Stimulated activated CD8-positive, alpha-beta memory T cell treated with anti-CD3 and anti-CD28 coated beads, Interleukin-2, amount 100 ng/mL, for 48 hours (primary cell): Measurements from ENCODE around the gene PROM1.

Experiments used
- DNase-seq, 2 donors: peaks; one replicate each; pipeline ENCODE4 v3.0.0-alpha.2; 2020; ENCODE audit warnings: low read depth in 2 of 2

The PROM1 gene

DNA sequence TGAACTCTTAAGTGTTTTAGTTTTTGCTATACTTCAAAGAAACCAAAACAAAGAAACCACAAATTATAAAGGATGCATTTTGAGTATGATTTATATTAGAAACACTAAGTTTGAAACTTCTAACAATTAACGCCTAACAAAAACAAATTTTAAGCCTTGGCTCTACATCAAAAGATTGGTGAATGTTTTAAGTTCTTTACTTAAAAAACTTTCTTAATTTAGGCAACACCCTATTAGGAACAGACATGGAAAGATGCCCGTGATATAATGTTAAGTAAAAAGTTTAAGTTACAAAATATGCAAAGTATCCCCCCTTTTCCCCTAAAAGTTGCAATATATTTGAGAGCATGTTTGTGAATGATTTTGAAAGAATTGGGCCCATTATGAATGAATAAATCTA lies 21.2 kb downstream of the PROM1 start:
- no peak for DNase-seq

DNA sequence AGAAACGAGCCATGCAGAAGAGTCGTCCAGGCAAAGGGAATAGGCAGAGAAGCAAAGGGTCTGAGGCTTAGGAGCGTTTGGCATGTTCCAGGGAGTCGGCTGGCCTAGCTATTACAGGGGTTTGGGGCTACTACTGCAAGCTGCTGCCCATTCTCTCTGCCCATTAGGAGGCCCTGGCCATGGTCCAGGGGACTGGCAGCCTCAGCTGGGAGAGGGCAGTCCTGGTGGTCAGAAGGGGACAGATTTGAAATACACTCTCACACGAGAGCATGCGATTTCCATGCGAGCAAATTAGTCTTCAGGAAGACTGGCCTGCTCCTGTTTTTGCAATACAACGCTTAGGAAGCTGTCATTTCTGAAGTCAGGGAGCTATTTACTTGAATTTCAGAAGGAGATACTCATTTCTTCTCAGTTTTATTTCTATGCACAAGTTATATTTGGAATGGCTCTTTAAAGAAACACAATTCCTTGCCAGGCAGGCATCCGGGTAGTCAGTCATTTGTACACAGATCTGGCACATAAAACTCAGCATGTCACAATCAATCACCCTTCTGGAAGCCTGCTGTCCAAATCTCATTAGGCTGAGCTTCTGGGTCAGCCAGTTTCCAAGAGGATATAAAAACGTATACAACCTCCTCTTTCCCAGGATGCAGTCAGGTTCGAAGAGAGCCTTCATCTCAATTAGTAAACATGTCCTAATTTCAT lies 27.0 kb downstream of the PROM1 start:
- no peak for DNase-seq

DNA sequence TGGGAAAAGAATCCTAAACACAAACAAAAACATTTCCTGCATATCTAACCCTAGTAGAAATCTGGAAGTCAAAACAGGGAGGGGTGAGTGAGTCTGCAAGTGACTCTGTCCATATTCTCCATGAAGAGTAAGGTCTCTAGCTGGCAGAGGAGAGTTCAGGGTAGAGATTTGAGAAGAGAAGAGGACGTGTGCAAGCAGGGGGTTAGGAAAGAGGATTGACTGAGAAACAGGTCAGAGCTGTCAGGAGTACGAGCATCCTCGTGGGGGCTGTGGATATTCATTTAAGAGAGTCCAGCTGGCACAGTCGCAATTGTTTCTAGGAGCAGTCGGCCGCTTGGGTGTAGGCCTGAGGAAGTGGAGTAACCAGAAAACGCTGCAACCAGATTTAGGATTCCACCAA lies 27.9 kb downstream of the PROM1 start:
- no peak for DNase-seq

DNA sequence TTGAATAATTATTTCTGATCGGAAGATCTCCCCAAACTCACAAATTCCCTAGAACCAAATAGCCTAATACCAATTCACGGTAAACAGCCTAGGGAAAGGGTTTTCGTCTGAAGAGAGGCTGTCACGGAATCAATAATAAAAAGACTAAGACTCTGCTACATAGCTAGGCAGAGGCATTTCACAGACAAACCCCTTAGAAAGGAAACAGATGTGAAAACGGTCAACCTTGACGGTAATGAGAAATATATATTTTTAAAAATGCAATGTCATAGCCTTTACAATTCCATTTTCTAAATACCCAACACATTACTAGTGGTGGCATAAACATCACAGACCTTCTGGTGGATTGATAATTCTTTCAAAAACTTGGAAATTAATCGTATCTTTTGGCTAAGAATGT lies 28.4 kb downstream of the PROM1 start:
- no peak for DNase-seq

DNA sequence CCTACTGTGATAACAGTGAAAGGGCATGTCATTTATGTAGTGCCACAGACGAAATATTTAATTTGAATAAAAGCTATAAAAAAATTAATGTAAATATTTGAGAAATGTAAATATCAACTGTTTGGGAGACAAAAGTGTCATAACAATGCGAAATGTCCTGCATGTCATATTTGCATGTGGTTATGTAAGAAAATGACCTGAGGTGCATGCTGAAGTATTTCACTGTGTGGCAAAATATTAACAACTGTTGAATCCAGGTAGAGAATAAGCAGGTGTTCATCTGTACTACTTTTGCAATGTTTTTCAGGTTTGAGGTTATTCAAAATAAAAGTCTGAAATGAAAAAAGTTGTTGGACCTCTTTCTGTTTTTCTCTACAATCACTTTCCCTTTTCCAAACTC lies 30.9 kb downstream of the PROM1 start:
- DNase-seq, result no peak

DNA sequence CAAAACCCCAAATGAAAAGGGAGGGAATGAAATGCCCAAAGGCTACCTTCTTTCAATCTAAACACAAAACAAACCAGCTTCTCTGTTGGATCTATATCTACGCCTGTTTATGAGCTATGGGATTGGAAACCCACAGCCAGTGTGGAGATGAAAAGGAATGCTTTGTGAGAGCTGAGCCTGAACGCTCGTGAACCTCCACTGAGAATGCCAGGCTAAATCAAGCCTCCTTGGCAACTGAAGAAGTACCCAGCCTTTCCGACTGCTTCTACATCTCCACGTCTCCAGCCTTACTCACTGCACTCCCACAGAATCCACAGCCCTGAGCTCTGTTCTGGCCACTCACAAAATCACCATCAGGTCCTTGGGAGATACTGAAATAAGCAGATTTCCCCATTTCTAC lies 31.8 kb downstream of the PROM1 start:
- no peak for DNase-seq

DNA sequence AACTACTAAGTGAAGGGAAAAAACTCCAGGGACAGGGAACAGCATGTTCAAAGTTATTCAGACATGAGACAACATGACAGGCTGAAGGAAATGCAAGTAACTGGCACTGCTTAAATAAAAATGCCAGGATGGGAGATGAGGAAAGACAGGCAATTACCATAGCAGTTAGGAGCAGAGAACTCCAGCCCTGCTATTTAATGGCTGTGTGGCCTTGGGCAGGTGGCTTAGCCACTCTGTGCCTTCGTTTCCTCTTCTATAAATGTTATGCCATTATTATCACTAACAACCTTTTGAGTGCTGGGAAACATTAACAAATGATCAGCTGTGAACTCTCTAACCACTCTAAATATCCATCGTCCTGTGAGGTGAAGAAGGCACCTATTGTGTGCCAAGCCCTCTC lies 32.7 kb downstream of the PROM1 start:
- DNase-seq, result no peak

DNA sequence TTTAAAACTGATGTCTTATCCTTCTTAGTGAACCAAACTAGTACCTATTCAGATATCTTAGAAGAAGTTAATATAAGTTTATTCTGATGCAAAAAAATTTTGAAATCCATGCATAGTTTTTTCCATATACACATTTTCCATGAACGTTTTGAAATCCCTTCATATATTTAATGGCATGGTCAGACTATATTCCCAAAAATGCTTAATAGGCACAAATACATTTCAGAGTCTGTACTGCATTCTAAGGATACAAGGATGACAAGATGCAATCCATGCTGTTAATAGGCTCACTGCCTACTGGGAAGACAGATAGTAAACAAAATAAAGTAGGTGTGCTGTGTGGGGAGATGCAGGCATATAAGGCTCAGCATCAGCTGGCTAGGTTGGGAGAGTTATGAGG lies 33.2 kb downstream of the PROM1 start:
- no peak for DNase-seq

DNA sequence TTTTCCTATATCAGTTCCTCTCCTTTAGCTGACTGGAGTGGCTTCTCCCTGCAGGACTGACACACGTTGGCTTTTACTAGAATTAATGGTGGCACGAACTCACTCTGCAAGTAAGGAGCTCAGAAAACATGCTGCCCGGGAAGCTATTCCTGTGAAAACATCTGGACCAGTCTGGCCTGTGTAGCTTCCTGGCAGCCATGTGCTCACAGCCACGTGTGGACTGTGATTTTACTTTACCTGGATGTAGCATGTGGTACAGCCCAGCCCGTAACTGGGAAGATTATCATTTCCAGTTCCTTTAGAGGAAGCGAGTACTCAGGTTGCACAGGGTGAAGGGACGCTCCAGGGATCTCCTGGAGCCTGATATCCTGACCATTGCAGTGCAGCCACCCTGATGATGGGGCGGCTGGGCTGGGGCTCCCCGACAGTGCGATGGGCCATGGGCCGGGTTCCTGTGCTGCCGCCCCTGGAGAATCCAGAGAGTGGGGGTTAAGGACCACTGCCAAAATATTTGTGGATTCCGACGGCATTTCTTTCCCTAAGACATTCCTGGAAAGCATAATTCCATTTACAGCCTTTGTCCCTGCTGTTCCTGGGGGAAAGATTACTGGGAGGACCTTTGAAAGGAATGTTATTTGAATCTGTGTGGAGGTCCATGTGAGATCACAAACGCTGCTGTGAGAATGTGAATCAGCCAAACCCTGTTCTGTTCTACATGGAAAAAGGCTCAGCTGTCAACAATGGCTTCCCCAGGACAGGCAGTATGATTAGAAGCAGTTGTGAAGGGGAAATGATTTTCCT lies 35.0 kb downstream of the PROM1 start:
- no peak for DNase-seq

DNA sequence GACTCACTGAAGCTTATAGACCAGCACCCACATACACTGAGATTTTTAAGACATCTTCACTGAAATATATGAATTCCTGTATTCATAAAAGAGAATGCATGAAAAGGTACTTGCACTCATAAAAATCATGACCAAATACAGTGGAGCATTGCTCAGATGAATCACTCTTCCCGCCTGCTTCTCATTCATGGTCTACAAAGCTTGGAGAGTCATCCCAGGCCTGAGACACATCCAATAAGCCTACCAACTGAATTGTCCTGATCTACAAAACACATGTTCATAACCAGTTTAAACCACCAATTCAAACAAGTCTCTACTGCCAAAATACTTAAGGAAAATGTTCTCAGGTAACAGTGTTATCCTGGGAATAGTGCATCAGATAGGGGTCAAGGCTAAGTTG lies 38.1 kb downstream of the PROM1 start:
- no peak for DNase-seq

DNA sequence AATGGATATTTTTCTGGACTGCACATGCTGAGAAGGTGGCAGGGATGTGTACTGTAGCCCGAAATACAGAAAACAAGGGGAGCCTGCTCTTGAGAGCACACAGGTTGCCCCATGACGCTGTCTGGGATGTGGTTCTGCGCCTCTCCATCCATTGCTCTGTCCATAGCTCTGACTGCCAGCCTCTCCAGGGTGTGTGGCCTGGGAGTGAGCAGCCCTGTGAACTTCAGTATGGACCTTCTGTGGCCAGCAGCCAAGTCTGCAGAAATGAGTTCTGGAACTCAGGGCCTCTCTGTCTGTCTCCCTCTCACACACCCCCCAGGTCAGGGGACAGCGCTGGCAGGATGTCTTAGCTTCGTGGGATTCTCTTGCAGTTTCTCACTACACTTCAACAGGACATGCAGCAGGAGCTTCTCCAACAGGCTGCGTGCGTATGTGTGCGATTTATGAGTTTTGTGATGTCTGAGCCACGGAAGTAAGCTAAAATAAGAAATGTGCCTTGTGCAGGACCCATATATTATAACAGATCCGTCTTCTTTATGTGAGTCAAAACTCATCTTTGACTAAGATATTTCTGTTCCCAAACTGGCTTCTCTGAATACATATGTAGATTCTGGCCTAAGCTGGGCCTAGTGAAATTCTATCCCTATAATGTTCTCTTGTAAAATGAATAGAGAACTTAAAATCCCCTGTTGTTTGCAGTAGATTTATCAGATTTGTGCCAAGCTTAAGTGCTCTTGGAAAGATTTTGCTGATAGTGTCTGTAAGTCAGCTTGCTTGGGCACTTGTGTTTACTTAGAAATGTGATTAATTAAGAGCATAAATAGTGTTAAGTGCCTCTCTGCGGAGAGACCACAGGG lies 40.0 kb downstream of the PROM1 start:
- DNase-seq, result no peak

DNA sequence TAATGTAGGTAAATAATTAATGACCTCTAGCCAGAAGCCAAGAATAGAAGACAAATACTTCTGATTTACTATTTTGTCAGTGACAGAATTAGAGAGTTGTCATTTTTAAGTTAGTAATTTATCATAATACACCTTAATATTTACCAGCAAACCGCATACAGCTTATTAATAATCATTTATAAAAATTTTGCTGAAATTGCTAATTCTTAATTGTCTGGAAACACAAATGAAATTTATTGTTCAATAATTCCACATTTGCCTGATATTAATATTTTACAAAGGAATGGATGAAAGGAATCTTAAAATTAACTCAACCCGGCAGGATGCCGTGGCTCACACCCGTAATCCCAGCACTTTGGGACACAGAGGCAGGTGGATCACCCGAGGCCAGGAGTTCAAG lies 44.7 kb downstream of the PROM1 start:
- DNase-seq, result no peak

DNA sequence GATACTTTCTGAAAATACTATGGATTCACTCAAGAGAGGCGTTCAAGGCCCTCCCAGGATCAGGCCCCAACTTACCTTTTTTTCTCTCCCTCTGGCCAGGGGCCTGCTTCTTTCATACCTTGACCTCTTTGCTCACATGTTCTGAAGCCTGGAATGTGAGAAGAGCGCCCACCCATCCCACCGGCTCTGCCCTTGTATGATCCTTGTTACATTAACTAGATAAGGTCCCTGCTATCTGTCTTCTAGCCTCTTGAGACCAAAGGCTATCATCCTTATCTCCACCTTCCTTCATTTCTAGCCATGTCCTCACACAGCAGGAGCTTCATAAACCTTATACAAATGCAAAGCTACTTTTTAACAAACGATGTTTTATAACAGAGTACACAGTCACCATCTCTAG lies 45.9 kb downstream of the PROM1 start:
- no peak for DNase-seq

DNA sequence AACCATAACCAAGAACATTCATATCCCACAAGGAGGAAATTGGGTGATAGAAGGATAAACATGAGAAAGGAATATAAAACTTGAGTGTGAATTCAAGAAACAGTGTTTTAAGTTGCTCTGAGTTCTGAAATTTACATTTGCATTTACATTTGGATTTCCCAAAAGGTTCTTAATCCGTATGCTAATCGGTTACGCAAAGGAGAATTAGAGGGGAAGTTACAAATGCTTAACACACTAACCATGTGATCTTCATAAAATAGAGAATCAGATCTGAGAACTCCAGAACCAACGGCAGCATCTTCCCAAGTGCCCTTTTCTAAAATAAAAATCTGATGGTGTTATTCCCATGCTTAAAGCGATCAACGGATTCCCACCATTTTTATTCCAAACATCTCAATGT lies 48.0 kb downstream of the PROM1 start:
- no peak for DNase-seq

DNA sequence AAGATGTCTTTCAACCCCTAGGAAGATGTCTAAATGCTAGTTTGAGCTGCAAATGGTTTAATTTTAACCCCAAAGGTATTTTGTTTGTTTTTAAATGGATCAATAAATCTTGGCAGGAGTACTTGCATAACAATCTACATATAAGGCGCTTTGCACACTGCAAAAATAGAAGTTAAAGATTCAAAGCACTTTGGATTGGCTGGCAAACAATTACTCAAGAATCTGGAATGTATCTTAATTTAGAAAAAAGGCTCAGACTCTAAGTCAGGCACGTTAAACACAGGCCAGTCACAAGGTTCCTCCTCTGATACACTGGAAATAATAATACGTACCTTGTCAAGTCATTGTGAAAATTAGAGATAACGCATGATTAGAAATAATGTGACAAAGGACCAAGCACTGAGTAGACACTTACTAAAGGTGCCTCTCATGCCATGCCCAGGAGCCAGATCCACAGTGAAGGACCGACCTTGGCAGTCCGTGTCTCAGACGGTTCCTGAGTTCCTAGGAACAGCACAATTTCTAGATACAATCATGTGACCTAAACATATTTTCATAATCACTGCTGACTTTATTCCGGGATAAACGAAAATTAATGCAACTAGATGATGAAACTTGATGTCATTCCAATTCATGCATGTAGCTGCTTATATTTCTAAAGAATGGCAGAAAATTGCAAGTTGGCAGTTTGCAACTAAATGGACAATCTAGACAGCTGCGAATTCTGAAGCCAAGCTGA lies 49.6 kb downstream of the PROM1 start:
- DNase-seq, result no peak

DNA sequence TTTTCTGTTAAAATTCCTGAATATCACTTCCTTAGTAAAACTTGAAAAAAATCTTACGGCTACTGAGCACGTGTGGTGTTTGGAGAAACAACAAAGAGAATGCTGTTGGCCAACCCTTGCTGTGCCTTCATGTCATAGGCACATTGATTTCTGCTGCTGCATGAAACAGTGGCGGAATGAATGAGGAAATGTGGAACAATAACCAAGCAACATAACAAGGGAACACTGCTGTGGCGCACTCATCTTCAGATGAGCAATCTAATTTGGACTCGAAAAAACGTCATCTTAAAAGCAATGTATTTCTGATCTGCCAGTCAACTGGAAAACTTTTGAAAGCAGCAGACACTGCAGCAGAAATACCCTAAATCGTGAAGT lies 51.4 kb downstream of the PROM1 start:
- no peak for DNase-seq

DNA sequence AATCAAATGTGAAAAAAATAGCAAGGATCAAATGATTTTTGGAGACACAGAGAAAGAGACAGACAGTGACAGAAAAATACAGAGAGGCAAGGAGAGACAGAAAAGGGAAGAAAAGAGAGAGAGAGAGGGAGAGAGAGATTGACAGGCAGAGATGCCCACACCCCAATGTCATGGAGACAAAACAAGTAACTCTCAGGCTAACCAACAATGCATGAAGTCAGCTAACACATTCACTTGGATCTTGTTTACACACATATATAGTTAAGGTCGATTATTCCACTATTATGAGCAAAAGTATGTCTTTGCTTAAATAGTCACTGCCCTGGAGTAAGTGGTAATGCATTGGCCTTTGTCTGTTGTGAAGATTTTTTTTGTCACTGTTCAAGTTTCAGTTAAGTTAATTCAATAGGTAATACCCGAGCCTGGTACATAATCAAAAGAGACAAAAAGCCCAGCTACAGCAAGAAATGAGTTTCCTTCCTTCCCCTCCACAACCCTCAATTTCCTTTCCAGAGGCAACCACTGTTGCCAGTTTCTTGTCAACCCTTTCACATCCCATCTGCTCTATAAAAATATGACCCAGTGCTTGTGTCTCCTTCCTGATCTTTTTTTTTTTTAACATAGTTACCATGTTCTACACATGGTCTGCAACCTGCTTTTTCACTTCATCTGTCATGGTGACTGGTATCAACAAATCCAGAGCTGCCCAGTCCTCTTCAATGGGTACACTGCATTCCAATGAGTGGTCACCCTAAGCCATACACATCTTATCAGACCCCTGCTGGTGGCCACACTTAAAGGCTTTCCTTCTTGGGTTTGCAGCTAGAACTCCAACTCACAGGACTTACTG lies 52.1 kb downstream of the PROM1 start:
- DNase-seq, result no peak

DNA sequence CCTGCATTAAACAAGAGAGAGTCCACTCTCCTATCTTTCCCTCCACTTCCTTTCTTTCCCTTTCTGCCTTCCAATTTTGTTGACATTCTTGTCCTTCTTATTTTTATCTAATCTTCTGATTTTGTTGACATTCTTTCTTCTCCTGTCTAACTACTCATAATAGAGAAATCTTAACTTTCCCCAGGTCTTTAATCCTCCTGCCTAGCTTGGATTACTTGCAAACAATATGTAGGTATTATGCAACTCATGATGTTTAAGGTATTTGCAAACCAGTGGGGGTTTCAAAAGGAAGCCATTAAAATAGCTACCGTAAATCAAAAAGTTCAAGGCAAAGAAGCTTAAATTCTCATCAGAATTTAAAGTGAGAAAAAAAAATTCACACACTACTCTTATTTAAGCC lies 53.9 kb downstream of the PROM1 start:
- DNase-seq, result no peak

DNA sequence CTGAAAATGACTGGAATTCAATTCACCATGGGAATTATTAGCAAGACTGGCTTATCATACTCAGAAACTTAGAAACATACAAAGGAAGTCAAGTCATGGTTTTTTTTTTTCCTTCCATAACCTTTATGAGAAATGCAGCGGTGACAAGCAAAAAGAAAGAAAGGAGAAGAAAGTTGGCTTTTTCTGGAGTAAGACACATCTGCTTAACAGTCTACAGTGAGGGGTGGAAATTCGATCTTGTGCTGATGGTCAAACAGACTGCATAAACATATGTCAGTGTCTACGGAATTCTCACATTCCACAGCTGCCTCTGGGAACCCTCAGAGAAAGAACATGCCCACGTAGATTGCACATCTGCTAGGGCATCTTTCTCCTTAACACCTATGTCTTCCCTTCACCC lies 54.6 kb downstream of the PROM1 start:
- DNase-seq, result no peak

DNA sequence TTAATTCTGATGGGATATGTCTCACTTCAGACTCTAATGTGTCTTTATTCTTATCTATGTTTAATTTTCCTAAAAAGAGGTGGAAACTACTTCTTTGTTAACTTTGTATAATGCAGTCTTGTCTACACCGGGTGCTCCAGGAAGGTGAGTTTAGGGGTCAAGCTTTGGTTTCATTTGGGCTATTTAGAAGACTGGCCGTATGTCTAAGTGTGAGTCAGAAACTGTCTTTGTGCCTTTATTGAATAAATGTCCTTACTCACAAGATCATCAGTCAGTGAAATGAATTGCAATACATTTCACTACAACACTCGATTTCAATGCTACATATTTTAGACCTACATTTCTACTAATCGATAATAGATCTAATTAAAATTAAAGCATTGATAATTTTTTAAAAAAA lies 56.2 kb downstream of the PROM1 start:
- no peak for DNase-seq

DNA sequence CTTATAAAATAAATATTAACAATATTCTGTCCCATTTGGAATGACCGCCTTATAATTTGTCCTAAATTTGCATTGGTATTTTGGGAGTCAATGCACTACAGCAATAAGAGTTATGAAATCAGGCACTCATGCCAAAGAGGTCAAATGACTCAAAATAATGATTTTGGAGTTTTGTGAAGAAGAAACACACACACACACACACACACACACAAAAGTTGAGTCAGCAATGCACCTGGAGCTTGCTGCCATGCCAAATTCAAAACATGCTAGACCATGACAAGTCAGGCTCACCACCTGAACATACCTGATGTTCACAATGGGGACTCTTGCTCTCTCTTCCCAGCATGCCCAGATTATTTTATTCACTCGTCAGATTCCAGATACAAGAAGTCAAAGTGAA lies 56.7 kb downstream of the PROM1 start:
- no peak for DNase-seq
